ENCODE results near the gene VMP1. TPM values are rescaled to one million over a fixed set of nuclear protein-coding genes. Genes with fewer than 3 reads are reported as not detected.

The VMP1 gene
- total RNA-seq, 1 experiment from 2014 or later = 236 TPM

DNA sequence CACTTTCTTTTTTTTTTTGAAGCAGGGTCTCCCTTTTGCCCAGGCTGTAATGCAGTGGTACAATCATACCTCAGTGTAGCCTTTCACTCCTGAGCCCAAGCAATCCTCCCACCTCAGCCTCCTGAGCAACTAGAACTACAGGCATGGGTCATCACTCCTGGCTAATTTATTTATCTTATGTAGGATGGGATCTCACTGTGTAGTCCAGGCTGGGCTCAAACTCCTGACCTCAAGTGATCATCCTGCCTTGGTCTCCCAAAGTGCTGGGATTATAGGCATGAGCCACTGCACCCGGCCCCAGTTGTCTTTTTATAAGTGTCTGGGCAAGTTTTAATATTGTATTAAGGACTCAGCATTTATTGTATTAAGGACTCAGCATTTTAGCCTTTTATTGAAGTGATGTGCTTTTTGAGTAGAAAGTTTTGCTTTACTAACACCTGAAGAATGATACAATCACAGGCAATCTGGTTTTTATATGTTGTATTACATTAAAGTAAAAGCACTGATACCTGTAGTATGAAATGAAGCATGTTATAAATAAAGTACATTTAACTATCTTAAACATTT is 22.9 kb downstream of the VMP1 start:
- no peak for DNase-seq
- Histone ChIP-seq H3K27me3 (ENCODE audit: insufficient read depth, low read depth) (no peaks in the 10 kb centered on the region), H3F3A (ENCODE audit: insufficient read depth, low read depth) (peaks cover 8% of the 10 kb centered on the region), H3K4me1 (replicated peaks; ENCODE audit: insufficient read depth) (peaks cover 16% of the 10 kb centered on the region), H3K79me2 (ENCODE audit: low read depth) (peaks cover 52% of the 10 kb centered on the region), H3K9me2 (ENCODE audit: insufficient read depth) (no peaks in the 10 kb centered on the region), H3K27ac (peak overlapping the region; percentile 22; the same call in 1 of the 2 replicates), H3K4me3 (no peak overlapping the region), H4K20me1 (ENCODE audit: insufficient read depth) (no peaks in the 10 kb centered on the region; the same call in 1 of the 2 replicates), H2AFZ (no peak overlapping the region), H3K9me3 (ENCODE audit: insufficient read depth, low read depth) (no peaks in the 10 kb centered on the region), H3K4me2 (no peak overlapping the region), H3K36me3 (ENCODE audit: low read depth) (0 out of 2 replicates have a peak, but pooled peaks cover 10% of the 10 kb centered on the region)
- intact Hi-C loops (cut with micrococcal nuclease; ENCODE audit: unreplicated experiment) = no loop called here
- ChIA-PET CTCF (no interaction called here), POLR2A (ENCODE audit: unreplicated experiment) (no interaction called here)
- TF ChIP-seq CTCF (conservative IDR thresholded peaks at IDR 0.05) = no peak
- TF ChIP-seq EZH2 (IDR thresholded peaks at IDR 0.05; ENCODE audit: low read depth) = no peak
- BruUV-seq (replicated peaks) = no TSS peak

DNA sequence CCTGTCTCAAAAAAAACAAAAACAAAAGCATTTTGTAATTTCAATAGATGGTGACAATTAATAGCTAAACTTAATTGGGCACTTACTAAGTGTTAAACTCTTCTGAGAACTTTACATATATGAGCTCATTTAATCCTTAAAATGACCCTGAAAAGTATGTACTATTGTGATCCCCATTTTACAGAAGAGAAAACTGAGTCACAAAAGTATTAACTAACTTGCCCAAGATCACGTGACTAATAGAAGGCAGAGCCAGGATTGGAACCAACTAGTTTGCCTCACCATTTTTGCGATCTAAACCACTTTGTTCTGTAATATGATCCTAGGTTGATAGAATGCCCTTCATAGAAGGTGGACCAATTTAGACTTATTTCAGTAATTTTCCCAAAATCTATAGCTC is 26.2 kb downstream of the VMP1 start:
- BruUV-seq (replicated peaks) = no TSS peak
- Histone ChIP-seq H2AFZ (no peak overlapping the region), H3K9me2 (ENCODE audit: insufficient read depth) (no peaks in the 10 kb centered on the region), H3K27me3 (ENCODE audit: insufficient read depth, low read depth) (no peaks in the 10 kb centered on the region), H3K27ac (no peak overlapping the region), H3K4me3 (no peak overlapping the region), H3K79me2 (ENCODE audit: low read depth) (peaks cover 26% of the 10 kb centered on the region), H3K4me2 (no peak overlapping the region), H3K9me3 (ENCODE audit: insufficient read depth, low read depth) (no peaks in the 10 kb centered on the region), H4K20me1 (ENCODE audit: insufficient read depth) (no peaks in the 10 kb centered on the region), H3K4me1 (replicated peaks; ENCODE audit: insufficient read depth) (peaks cover 10% of the 10 kb centered on the region), H3F3A (ENCODE audit: insufficient read depth, low read depth) (peaks cover 3% of the 10 kb centered on the region; the same call in 1 of the 2 replicates), H3K36me3 (ENCODE audit: low read depth) (0 out of 2 replicates have a peak, but pooled peaks cover 11% of the 10 kb centered on the region)
- no peak for DNase-seq
- intact Hi-C loops (cut with micrococcal nuclease; ENCODE audit: unreplicated experiment) = no loop called here
- CTCF ChIA-PET = no interaction called here
- no peak for TF ChIP-seq EZH2 (IDR thresholded peaks at IDR 0.05; ENCODE audit: low read depth)
- TF ChIP-seq CTCF (conservative IDR thresholded peaks at IDR 0.05) = no peak
- POLR2A ChIA-PET (ENCODE audit: unreplicated experiment) = interaction anchor here (0.7 kb wide), 1 partner anchor 881 kb away, joined by 6 read pairs; no protein-coding TSS in a partner anchor

GRCh38 chr17:59734226-59734625 is 26.8 kb downstream of the VMP1 start:
- CTCF ChIA-PET = no interaction called here
- BruUV-seq (replicated peaks) = no TSS peak
- POLR2A ChIA-PET (ENCODE audit: unreplicated experiment) = no interaction called here

More at GRCh38 chr17:59734226-59734625, 26.8 kb downstream of the VMP1 start:
- no peak overlapping the region for H3K4me3 ChIP-seq
- 0 out of 2 replicates have a peak, but pooled peaks cover 16% of the 10 kb centered on the region for H3K36me3 ChIP-seq (ENCODE audit: low read depth)
- peaks cover 3% of the 10 kb centered on the region; the same call in 1 of the 2 replicates for H3F3A ChIP-seq (ENCODE audit: insufficient read depth, low read depth)
- no peak for DNase-seq
- no peak overlapping the region for H2AFZ ChIP-seq
- no peak overlapping the region for H3K27ac ChIP-seq
- H3K79me2 ChIP-seq (ENCODE audit: low read depth) = peaks cover 20% of the 10 kb centered on the region
- H3K9me2 ChIP-seq (ENCODE audit: insufficient read depth) = no peaks in the 10 kb centered on the region
- intact Hi-C loops (cut with micrococcal nuclease; ENCODE audit: unreplicated experiment) = no loop called here
- peaks cover 6% of the 10 kb centered on the region for H3K4me1 ChIP-seq (replicated peaks; ENCODE audit: insufficient read depth)
- no peaks in the 10 kb centered on the region for H4K20me1 ChIP-seq (ENCODE audit: insufficient read depth)
- no peaks in the 10 kb centered on the region for H3K27me3 ChIP-seq (ENCODE audit: insufficient read depth, low read depth)
- TF ChIP-seq EZH2 (IDR thresholded peaks at IDR 0.05; ENCODE audit: low read depth) = no peak
- no peak for TF ChIP-seq CTCF (conservative IDR thresholded peaks at IDR 0.05)
- no peak overlapping the region for H3K4me2 ChIP-seq
- H3K9me3 ChIP-seq (ENCODE audit: insufficient read depth, low read depth) = no peaks in the 10 kb centered on the region

Data from PC-9 (cell line).